A204.1 (cell line): ENCODE data around the gene ADAMTS16.

Experiments
- FAIRE-seq: peaks from 2 replicates; lab custom pipeline; 2012; peaks lifted over from hg19 to GRCh38; lab: Jason Lieb, UNC

Gene ADAMTS16

DNA sequence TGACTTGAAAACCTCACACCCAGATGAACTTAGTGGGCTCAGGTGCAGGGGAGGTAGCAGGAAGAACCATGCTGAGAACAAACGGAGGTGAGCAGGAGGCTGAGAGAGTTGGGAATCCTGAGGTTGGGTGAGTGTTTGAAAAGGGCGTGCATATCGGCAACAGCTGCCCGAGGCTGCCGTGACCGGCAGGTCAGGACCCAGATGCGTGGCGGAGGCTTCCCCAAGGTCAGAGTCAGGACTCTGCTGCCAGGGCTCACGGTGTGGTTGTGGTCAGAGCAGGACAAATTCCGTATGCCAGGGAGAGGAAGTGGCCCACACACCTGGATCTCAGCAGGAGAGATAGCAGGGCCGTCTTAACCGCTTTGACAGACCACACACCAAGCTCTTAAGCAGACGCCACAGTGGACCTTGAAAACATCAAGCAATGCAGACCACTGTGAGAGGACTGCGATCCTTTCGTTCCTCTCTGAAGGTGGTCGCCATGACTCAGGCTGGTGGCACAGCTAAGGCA lies 43.1 kb downstream of the ADAMTS16 start:
- no peak for FAIRE-seq

DNA sequence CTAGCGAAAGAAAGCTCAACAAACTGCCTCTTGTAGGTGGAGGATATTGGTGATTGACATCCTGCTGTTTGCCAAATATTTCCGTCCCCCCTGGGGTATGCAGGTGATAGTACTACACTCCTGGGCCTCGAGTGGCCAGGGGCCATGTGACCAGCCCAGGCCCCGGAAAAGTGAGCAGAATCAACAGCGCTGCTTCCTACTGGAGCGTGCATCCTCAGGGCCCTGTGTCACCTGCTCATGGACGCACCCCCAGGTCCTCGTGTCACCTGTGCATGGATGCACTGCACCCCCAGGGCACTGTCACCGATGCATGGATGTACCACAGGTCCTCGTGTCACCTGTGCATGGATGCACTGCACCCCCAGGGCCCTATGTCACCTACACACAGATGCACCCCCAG lies 43.8 kb downstream of the ADAMTS16 start:
- FAIRE-seq = no peak

DNA sequence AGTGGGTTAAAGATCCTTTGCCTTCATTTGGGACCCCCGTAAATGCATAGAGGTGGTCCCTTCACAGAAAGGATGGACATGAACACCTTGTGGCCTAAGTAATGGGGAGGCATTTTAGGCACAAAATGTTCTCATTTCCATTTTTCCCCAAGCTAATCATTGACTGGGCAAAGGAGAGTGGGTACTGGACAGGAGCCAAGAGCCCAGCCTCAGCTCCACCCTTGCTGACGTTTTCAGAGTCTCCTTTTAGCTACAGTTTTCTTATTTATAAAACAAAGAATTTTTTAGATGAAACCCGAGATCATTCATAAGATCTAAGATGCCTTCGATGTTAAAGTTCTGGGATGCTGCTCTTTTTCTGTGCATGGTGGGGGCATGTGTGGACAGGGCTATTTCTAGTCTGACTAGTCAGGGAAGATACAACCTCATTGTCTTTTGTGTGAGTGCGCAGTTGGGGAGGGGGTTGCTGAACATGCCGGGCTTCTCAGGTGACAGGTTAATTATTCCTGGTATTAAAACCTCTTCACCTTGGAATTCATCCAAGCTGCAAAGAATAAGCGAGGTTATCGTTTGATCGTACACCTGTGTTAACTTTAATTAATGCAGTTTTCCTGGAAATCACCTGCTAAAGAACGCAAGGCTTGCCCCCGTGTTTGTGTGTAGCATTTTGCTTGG lies 48.4 kb downstream of the ADAMTS16 start:
- FAIRE-seq = no peak

DNA sequence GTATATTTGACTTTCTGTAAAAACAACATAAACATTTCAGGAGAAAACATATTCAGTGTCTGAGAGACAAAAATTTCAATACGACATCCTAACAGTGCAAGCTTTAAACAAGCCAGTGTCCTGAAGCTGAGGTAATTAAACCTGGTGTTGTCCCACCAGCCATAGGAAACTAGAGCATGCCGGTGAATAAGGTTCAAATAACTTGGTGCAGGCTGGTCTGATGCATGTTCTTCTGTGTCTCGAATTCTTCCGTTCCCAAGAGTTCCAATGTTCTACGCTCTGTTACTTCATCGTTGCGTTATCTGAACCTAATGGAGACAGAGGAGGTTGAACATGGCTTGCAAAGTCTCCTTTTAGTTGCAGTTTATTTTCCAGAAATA lies 48.9 kb downstream of the ADAMTS16 start:
- FAIRE-seq = no peak

DNA sequence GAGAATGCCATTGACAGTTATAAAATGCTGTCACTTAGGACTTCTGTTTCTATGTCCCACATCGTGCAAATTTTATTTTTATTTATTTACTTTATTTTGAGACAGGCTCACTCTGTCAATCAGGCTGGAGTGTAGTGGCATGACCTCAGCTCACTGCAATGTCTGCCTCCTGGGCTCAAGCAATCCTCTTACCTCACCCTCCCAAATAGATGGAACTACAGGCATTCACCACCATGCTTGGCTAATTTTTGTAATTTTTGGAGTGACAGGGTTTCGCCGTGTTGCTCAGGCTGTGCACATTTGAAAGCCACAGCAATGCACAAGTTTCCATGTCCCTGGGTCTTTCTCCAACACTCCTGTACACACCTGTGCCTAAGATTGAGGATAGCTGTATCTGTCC lies 51.8 kb downstream of the ADAMTS16 start:
- no peak for FAIRE-seq

DNA sequence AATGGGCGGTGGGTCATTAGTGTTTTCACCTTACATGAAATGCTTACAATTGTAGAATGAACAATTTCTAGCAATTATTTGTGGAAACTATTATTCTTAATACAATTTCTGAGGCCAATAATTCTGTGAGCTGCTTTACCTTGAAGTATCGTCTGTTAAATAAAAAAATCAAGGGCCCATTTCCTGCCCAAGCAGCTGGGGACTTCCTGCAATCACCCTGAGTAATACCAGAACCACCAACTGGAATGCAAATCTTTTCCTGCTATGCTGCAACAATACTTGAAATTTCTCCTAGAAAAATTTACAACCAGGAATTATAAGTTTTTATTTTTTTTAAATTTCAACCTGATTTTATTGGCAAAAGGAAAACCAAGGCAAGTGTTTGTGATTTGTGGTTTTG lies 52.6 kb downstream of the ADAMTS16 start:
- FAIRE-seq = no peak

DNA sequence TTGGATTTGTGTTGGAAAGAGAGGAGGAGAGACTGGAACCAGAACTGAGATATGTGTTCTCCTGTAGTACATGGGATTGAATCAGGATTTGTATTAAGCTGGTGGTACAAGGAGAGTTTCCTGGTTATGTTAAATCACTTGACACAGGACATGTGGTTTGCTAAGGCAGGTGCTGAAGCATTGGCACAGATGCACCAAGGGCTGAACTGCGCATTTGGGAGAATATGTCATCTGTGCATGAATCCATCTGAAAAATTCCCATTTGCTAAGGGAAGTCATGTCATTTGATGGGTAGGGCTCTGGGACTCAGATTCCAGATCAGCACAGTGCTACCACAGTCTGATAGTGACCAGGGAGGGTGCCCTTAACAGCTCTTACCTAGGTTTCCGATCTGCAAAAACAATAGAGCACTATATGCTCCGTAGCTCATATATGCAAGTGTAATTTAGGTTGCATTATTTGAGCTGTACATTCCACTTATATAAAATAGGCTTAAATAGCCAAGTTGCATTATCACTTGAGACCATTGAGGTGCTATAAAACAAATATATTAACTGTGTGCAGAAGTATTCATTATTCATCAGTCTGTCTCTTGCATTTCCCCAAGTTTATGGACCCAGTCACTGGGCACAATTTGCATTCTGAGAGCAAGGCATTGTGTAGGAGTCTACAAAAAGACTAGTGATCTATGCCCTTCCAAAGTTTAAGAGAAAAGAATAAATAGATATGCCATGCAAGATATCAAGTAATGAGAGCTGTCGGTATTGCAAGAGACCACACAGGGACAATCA lies 55.2 kb downstream of the ADAMTS16 start:
- no peak for FAIRE-seq

DNA sequence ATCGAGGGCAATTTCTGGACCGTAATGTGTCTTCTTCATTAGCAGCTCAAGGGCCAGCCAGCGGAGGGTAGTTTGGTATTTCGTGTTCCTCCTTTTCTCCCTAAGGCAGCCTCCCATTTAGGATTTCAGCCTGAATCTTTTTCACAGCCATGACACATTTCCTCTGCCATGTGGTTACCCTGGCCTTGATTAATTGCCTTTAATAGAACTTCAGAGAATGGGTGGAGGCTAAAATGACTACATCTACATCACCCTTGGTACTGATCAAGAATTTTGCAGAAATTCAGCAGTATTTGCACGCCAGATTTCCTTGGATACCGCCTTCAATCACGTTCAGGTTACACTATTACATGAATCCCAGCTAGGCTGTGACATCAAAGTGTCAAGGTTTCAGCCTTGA lies 58.0 kb downstream of the ADAMTS16 start:
- no peak for FAIRE-seq

DNA sequence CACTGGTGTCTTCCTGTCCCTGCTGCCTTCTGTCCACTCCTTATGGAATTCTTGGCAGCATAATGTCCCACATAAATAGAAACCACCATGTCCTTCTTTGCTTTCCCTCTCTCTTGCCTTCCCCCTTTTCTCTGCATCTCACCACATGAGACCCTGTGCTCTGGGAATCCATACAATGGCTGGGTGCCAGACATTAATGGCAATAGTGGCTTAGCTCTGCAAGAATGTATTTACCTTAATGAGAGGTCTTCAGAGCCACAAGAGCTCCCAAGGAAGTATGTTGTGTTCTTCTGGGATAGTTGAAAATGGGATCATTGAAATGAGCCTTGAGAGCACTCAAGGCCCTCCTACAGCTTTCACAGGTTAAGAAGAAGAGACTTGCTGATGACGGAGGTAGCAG lies 58.7 kb downstream of the ADAMTS16 start:
- no peak for FAIRE-seq

DNA sequence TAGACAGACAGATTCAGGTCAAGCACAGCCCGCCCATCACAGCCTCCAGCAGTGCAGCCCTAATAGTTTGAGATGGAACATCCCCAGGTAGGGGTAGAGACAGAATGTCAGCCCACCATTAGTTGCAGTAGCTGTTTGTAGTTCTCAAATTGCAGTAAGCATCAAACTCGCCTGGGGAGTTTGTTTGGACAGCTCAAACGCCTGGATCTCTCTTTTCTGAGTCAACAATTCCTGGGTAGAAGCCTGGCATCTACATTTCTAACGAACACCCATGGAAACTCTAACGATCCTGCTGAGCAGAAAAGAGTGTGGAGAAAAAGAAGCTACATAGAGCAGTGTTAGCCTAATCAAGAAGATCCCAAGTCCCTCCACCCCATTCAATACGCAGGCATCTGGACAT lies 59.4 kb downstream of the ADAMTS16 start:
- no peak for FAIRE-seq

DNA sequence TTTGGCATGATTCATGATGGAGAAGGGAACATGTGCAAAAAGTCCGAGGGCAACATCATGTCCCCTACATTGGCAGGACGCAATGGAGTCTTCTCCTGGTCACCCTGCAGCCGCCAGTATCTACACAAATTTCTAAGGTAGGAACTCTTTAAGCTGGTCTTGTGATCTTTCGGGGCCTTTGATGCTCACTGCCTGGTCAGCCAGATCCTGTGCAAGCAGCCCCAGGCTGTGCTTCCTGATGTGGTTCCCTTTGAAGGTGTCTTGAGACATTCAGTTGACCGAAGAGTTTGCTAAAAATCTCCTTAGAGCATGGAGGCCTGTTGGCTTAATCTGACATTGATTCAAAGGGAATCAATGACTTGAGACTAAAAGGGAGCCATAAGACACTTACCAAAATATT lies 60.0 kb downstream of the ADAMTS16 start:
- FAIRE-seq = no peak

DNA sequence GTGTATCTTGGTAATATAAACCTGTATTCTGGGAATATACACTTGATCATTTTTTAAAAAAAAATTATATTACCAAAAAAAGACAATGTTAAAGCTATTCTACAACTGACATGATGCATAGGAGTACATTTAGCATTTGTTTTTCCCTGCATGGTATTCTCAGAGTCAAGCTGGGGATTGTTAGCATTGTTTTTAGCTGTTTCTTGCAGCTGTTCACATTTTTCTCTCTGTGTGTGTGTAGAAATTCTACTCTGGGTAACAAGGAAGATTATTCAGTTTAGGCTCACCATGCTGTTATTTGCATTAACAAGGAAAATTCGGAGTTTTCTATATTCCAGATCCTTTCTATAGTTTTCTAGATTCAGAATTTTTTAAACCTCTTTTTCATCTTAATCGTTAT lies 62.2 kb downstream of the ADAMTS16 start:
- FAIRE-seq = no peak

DNA sequence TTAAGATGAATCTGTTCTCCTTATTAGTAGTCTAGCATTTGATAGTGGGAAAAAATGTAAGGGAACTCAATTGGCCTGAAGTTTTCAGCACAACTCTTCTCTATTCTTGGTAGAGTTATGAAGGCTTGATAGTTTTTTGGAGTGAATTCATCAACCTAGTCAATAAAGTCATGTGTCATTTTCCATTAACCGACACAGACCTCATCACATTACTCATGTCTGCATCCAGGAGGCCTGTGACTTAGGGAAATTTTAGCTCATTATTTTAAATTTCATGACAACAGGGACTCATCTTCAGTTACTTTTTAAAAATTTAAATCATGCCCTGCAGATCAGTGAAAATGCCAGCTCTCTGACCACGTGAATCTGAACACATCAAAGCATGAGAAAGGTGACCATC lies 63.3 kb downstream of the ADAMTS16 start:
- FAIRE-seq = no peak

DNA sequence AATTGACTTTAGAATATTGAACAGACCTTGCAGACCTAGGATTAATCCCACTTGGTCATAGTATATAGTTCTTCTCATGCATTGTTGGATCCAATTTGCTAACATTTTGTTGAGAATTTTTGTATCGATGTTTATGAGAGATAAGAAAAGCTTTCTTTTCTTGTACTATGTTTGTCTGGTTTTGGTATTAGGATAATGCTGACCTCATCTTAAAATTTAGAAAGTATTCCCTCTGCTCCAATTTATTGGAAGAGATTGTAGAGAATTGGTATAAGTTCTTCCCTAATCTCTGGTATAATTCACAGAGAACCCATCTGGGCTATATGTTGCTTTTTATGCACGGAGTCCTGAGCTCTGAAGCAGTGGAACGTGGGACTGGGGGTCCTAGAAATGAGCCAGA lies 67.7 kb downstream of the ADAMTS16 start:
- FAIRE-seq = no peak

DNA sequence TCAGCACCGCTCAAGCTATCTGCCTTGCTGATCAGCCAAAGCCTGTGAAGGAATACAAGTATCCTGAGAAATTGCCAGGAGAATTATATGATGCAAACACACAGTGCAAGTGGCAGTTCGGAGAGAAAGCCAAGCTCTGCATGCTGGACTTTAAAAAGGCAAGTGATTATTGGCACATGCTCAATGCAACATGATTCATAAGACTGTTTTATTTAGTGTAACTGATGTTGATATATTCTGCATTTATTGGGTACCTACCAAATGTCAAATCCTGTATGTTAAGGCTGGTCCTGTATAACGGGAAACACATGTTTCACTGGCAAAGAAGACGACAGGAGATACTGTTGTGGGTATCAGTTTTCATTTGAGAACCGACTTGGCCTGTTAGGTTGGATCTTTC lies 69.0 kb downstream of the ADAMTS16 start:
- no peak for FAIRE-seq

DNA sequence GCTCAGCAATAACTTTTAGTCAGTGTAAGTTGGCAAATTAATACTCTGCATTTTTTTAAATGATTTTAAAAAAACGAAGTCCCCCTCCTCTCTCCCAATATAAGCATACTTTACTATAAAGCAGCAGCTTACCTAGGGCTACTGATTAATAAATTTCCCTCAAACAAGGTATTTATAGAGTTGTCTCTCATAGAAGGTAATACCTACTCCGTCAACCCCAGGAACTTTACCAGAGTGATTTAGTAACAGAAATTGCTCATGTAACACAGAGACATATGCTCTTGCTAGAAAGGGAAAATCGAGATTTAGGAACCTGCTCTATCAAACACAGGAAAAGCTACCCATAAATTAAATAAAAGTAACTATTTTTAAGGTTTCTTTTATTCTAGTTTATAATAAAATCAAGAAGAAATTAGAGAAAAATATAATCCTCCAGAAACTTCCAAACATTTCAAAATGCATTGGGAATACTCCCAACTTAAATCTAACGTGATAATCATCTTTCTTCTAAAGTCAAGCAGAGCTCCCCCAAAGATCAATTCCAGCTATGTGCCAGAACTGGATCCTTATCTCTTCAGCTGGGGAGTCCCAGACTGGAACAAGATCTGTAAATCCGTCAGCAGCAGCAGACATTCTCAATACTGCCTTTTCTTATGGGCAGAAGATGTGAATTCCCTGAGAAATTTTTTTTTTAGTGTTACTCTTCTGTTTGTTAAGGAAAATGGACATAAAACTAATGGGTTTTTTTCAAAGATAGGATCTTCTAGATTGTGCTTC lies 69.6 kb downstream of the ADAMTS16 start:
- FAIRE-seq = no peak

DNA sequence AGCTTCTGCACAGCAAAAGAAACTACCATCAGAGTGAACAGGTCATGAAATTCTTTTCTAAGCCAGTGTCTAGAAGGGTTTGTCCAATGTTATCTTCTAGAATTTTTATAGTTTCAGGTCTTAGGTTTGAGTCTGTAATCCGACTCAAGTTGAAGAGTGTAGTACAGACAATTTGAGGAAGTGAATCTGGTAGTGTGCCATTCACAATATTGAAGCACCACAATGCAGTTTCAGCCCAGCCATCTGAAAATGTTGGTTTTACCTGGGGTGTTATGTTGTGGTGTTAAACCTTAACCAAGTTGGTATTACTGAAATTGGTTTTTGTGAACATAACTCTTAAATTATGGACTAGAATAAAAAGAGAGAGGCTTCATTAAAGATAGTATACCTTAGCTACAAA lies 77.2 kb downstream of the ADAMTS16 start:
- no peak for FAIRE-seq

DNA sequence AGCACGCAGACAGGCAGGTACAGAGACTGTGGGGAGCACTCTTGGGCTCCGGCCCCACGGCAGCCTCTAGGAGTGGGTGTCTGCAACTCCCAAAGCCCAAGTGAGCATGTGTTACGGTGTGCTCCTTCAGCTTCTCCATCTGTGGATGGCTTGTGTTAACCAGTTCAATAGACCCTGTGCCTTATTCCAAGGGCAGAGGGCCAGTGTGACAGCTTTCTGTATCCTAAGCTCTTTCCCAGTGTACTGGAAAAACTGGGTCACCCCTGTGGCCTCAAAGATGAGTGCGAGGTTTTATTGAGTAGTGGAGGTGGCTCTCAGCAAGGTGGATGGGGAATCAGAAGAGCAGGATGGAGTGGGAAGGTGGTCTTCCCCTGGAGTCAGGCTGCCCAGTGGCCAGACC lies 78.3 kb downstream of the ADAMTS16 start:
- FAIRE-seq = no peak

DNA sequence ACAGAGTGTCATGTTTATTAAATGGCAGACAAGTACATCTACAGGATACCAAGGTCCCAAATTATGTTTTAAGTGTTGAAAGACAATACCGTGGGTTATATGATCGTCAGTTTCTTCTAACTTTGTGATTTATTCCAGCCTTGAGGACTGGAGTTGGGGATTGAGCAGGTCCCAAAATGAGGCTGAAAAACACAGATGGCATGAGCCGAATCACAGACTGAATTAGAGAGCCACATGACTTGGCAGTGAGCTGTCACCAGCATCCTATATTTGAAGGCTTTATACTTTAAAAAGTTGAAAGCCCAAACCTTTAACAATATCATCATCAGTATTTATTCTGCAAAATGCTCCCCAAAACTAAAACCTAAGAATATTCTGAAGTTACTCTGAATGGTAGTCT lies 79.4 kb downstream of the ADAMTS16 start:
- no peak for FAIRE-seq

DNA sequence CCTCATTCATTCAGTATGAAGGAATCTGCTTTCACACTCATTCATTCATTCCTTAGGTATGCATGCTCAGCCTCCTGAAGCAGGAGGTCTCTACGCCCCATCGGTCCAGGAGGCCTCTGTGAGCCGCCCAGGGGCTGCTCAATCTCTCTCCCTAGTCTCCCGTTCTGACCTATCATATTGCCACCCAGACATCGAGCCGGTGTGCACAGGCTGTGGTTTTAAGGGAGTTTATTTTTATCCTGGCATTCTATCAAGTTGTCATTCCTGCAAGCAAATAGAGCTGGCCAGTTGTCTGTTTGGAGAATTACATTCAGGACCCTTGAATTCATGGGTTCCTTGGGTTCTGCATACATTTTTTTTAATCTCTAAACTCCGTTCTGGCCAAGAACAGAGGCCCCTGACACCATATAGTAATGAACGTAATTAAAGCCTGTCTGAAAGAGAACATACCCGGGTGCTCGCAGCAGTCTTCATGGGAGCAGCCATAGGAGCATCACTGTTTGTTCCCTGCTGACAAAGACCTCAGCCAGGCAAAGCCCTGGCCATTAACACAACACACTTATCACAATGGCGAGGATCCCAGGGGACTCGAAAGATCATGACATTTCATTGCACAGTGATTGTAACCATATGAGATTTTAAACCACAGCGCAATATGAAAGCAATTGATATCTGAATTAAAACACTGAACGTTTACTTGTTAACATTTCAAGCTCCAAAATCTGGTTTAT lies 80.9 kb downstream of the ADAMTS16 start:
- no peak for FAIRE-seq

DNA sequence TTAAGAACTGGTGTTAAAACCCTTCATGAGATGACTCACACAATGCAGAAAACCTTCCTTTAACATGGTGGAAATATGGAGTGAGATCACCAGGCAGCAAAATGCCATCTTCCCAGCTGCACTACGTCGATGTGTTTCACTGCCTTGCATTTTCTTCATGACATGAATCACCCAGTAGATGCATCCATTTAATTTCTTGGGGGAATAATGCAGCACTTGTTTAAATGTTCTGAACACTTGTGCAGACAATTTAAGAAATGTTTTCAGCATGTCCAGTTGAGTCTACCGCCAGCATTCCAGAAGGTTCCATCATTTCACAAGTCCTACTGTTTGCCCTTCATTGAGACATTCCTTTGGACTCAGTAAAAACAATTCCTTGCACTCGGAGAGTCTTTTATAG lies 81.6 kb downstream of the ADAMTS16 start:
- no peak for FAIRE-seq

DNA sequence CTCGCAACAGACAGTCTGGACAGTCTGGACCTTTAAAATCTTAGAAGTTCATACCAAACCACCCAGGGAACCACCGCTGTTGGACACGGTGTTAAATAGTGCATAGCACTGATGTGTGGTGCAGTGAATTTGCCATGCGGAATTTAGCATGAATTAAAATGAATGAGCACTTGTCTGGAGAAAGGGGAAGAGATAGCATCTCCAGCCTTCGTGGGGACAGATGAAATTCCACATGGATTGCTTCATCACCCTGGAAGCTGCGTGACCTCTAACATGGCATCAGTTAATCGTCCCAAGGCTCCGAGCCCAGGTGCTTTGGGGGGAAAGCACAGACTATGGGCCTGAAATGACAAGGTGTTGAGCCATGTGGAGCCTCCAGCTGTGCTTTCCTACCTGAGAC lies 91.4 kb downstream of the ADAMTS16 start:
- no peak for FAIRE-seq

DNA sequence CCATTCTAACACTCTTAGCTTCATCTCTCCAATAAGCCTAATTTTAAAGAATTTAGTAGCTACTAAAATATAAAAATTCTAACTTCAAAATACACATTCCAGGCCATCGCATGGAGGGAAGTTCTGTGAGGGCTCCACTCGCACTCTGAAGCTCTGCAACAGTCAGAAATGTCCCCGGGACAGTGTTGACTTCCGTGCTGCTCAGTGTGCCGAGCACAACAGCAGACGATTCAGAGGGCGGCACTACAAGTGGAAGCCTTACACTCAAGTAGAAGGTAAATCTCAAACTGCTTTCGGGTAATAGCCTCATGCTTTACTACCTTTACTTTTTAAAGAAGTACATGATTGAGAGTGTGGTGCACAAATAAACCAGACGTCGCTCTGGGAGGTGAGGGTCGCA lies 94.8 kb downstream of the ADAMTS16 start:
- no peak for FAIRE-seq
